Caco-2 (cell line): ENCODE results near the gene BRSK1. TPM values are rescaled to one million over a fixed set of nuclear protein-coding genes. Genes with fewer than 3 reads are reported as not detected.

Experiments
- BruUV-seq: library from RNA; stranded (reverse); fragments of 400-500 nt; replicated peaks from 2 replicates; lab custom pipeline; 2021; lab: Mats Ljungman, UMichigan
- CTCF ChIA-PET: fragments of 300-600 bp; sonication (Branson Sonifier 250); formaldehyde crosslinking; loops from one replicate; lab custom pipeline; 2022; ENCODE audit warnings: antibody characterized with exemption; lab: Charles Lee
- POLR2A ChIA-PET: fragments of 300-600 bp; sonication (Branson Sonifier 250); formaldehyde crosslinking; loops from one replicate; lab custom pipeline; 2022; ENCODE audit warnings: antibody characterized with exemption; lab: Charles Lee
- DNase-seq, 2 experiments: peaks; one replicate each; pipeline versions ENCODE4 v3.0.0 to v3.0.0-alpha.2; 2020 to 2022
- H3K27me3 ChIP-seq: replicated peaks from 2 replicates; pipeline ENCODE4 v1.6.0; 2011; ENCODE audit warnings: low read length; ENCODE audit not compliant: control insufficient read depth, insufficient read depth
- H3K36me3 ChIP-seq: 2 replicates; pipeline ENCODE4 v1.5.1; 2011; ENCODE audit warnings: low read length; ENCODE audit not compliant: control insufficient read depth, insufficient read depth
- H3K4me1 ChIP-seq: fragments of 250-450 bp; sonication (Bioruptor Pico); 2 replicates; pipeline ENCODE4 v1.5.1; 2020; ENCODE audit warnings: mild to moderate bottlenecking
- H3K4me3 ChIP-seq: 2 replicates; pipeline ENCODE4 v1.5.1; 2011; ENCODE audit warnings: low read depth, mild to moderate bottlenecking, control low read depth, low read length
- H3K9me3 ChIP-seq: fragments of 250-450 bp; sonication (Bioruptor Pico); 2 replicates; pipeline ENCODE4 v1.5.1; 2020; ENCODE audit warnings: mild to moderate bottlenecking, moderate library complexity
- H3K27ac Mint-ChIP-seq: one replicate; pipeline ENCODE4 v1.8.0; 2022; ENCODE audit warnings: mixed read lengths; ENCODE audit not compliant: unreplicated experiment
- H3K27me3 Mint-ChIP-seq: one replicate; pipeline ENCODE4 v1.8.0; 2022; ENCODE audit warnings: mixed read lengths; ENCODE audit not compliant: insufficient read depth, unreplicated experiment
- H3K36me3 Mint-ChIP-seq: one replicate; pipeline ENCODE4 v1.8.0; 2022; ENCODE audit warnings: mild to moderate bottlenecking, mixed read lengths; ENCODE audit not compliant: insufficient read depth, unreplicated experiment
- H3K4me1 Mint-ChIP-seq: one replicate; pipeline ENCODE4 v1.8.0; 2022; ENCODE audit warnings: low read depth, mixed read lengths; ENCODE audit not compliant: unreplicated experiment
- H3K4me3 Mint-ChIP-seq: one replicate; pipeline ENCODE4 v1.8.0; 2022; ENCODE audit warnings: mild to moderate bottlenecking, moderate library complexity, mixed read lengths; ENCODE audit not compliant: unreplicated experiment
- H3K9me3 Mint-ChIP-seq: one replicate; pipeline ENCODE4 v1.8.0; 2022; ENCODE audit warnings: mixed read lengths; ENCODE audit not compliant: unreplicated experiment
- intact Hi-C: fragments of 100-400 bp; cut with micrococcal nuclease; formaldehyde crosslinking; loops from one replicate; pipeline ENCODE4 v1.10.0; 2022; ENCODE audit not compliant: unreplicated experiment
- total RNA-seq: library from RNA; stranded (reverse); gene quantifications from 2 replicates; pipeline ENCODE4 v1.2.3, GENCODE V29; 2022
- TF ChIP-seq, protein P1 (sequence below), 2 experiments: fragments of 200-600 bp in 1 of 2; IDR thresholded peaks; 1 replicate in 1 of 2; 2 replicates in 1 of 2; pipeline versions ENCODE4 v1.5.1 to v1.8.0; 2011 to 2022; ENCODE audit warnings: antibody characterized with exemption in 1 of 2, control low read depth in 1 of 2, inconsistent platforms in 1 of 2, low read depth in 1 of 2, low read length in 1 of 2, mild to moderate bottlenecking in 1 of 2, moderate library complexity in 1 of 2; ENCODE audit not compliant: insufficient read depth in 1 of 2, severe bottlenecking in 1 of 2, unreplicated experiment in 1 of 2

Gene BRSK1
- total RNA-seq, 1 experiment from 2014 or later = 28.6 TPM

DNA sequence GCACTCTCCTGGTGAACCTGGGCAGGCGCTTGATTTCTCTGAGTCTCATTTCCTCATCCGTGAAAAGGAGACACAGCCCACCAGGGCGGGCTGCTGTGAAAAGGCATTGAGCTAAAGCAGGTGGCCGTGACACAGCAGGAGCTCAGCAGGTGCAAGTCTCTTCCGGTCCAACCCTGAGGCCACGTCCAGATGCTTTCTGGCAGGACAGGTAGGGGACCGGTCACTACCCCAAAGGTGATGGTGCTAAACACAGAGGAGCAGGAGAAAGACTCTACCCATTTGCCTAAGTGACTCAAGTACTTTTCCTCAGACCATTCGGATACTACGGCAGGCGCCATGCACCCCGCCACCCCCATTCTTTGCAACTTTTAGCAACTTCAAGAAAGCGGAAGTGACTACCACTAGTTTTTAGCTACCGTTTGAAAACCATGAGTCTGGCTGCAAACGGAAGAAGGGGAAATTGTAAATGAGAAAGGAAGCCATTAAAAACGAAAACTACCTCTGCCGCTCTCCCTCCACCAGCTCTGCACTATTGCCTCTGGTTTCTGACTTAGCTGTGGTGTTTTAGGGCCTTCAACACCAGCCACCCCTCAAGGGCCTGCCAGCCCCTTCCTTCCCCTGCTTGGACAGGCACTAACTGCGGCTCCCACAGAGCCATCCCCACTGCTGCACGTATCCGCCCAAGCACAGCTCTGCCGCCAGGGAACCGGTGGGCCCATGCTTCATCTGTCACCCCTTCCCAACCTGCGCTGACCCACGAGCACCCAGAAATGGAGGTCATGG lies 29.8 kb upstream of the BRSK1 start:
- Histone ChIP-seq H3K4me1 (0 out of 2 replicates have a peak, but pooled peaks cover 14% of the 10 kb centered on the region), H3K36me3 (peaks cover 3% of the 10 kb centered on the region), H3K4me3 (no peak overlapping the region), H3K27me3 (no peaks in the 10 kb centered on the region), H3K9me3 (no peaks in the 10 kb centered on the region)
- BruUV-seq = no TSS peak
- ChIA-PET POLR2A (no interaction called here), CTCF (no interaction called here)
- no peaks in the 10 kb centered on the region for H3K9me3 Mint-ChIP-seq
- H3K36me3 Mint-ChIP-seq = peaks cover 44% of the 10 kb centered on the region
- TF ChIP-seq, protein P1, sequence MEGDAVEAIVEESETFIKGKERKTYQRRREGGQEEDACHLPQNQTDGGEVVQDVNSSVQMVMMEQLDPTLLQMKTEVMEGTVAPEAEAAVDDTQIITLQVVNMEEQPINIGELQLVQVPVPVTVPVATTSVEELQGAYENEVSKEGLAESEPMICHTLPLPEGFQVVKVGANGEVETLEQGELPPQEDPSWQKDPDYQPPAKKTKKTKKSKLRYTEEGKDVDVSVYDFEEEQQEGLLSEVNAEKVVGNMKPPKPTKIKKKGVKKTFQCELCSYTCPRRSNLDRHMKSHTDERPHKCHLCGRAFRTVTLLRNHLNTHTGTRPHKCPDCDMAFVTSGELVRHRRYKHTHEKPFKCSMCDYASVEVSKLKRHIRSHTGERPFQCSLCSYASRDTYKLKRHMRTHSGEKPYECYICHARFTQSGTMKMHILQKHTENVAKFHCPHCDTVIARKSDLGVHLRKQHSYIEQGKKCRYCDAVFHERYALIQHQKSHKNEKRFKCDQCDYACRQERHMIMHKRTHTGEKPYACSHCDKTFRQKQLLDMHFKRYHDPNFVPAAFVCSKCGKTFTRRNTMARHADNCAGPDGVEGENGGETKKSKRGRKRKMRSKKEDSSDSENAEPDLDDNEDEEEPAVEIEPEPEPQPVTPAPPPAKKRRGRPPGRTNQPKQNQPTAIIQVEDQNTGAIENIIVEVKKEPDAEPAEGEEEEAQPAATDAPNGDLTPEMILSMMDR (IDR thresholded peaks at IDR 0.05; ENCODE audit: insufficient read depth in 1 of 2, low read depth in 1 of 2, low read length in 1 of 2, severe bottlenecking in 1 of 2, unreplicated experiment in 1 of 2) = no peak
- H3K4me3 Mint-ChIP-seq = no peak overlapping the region
- peaks cover 29% of the 10 kb centered on the region for H3K4me1 Mint-ChIP-seq
- H3K27ac Mint-ChIP-seq = peak overlapping the region; percentile 26
- intact Hi-C loops = no loop called here
- no peak for DNase-seq
- no peaks in the 10 kb centered on the region for H3K27me3 Mint-ChIP-seq

DNA sequence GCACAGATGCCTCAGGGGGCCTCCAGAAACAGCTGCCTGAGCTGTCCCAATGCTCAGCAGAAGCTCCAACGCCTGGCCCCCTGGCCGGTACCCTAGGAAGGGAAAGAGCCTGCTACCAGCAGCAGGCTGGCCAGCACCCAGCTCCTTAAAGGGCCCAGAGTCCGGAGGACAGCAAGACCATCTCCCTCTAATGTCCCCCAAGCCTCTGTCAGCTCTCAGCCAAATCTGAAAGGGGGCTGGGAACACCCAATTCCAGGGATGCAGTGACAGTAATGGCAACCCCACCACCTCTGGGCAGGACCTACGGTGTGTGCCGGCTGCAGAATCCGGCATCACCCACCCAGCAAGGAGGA lies 29.2 kb upstream of the BRSK1 start:
- Mint-ChIP-seq H3K4me3 (no peak overlapping the region), H3K27ac (peak overlapping the region; percentile 26), H3K36me3 (peaks cover 50% of the 10 kb centered on the region), H3K9me3 (no peaks in the 10 kb centered on the region), H3K27me3 (no peaks in the 10 kb centered on the region), H3K4me1 (peaks cover 29% of the 10 kb centered on the region)
- ChIA-PET CTCF (no interaction called here), POLR2A (interaction anchor here (0.7 kb wide), 1 partner anchor 149 kb away, joined by 3 read pairs; no protein-coding TSS in a partner anchor)
- Histone ChIP-seq H3K36me3 (peaks cover 3% of the 10 kb centered on the region), H3K9me3 (no peaks in the 10 kb centered on the region), H3K4me1 (0 out of 2 replicates have a peak, but pooled peaks cover 14% of the 10 kb centered on the region), H3K4me3 (no peak overlapping the region), H3K27me3 (no peaks in the 10 kb centered on the region)
- DNase-seq = no peak
- TF ChIP-seq, protein P1 (IDR thresholded peaks at IDR 0.05; ENCODE audit: insufficient read depth in 1 of 2, low read depth in 1 of 2, low read length in 1 of 2, severe bottlenecking in 1 of 2, unreplicated experiment in 1 of 2) = no peak
- intact Hi-C loops = no loop called here
- BruUV-seq = no TSS peak

- Mint-ChIP-seq H3K27ac (peak overlapping the region; percentile 53), H3K36me3 (peaks cover 43% of the 10 kb centered on the region), H3K4me1 (peaks cover 27% of the 10 kb centered on the region), H3K4me3 (peak overlapping the region; percentile 94), H3K9me3 (no peaks in the 10 kb centered on the region), H3K27me3 (no peaks in the 10 kb centered on the region)
- intact Hi-C loops = no loop called here
- BruUV-seq = no TSS peak
- DNase-seq = no peak
- Histone ChIP-seq H3K36me3 (peaks cover 3% of the 10 kb centered on the region), H3K4me3 (no peak overlapping the region), H3K9me3 (no peaks in the 10 kb centered on the region), H3K27me3 (no peaks in the 10 kb centered on the region), H3K4me1 (peaks cover 23% of the 10 kb centered on the region; the same call in 1 of the 2 replicates)
- CTCF ChIA-PET = no interaction called here
- TF ChIP-seq, protein P1 (IDR thresholded peaks at IDR 0.05; ENCODE audit: insufficient read depth in 1 of 2, low read depth in 1 of 2, low read length in 1 of 2, severe bottlenecking in 1 of 2, unreplicated experiment in 1 of 2) = no peak
- POLR2A ChIA-PET = no interaction called here
Observed at GRCh38 chr19:55255618-55256423, 28.0 kb upstream of the BRSK1 start.
